Measurements from ENCODE around the gene UBR3. TPM values are rescaled to one million over a fixed set of nuclear protein-coding genes. Genes with fewer than 3 reads are reported as not detected.

Gene UBR3
- total and polyA plus RNA-seq, 2 experiments from 2014 or later, result 18.7 to 53.1 TPM

DNA sequence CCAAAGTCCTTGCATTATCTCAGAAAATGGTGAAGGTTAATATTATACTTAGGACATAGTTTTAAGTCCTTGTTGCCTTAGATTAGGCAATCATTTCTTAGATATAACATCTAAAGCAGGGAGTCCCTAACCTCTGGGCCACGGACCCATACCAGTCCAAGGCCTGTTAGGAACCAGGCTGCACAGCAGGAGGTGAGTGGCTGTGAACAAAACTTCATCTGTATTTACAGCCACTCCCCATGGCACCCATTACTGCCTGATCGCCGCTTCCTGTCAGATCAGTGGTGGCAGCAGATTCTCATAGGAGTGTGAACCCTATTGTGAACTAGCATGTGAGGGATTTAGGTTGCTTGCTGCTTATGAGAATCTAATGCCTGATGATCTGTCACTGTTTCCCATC is 264.2 kb downstream of the UBR3 start:
- Histone ChIP-seq H3K27ac (no peak overlapping the region), H3K36me3 (no peaks in the 10 kb centered on the region), H3K27me3 (no peaks in the 10 kb centered on the region), H3K4me3 (no peak overlapping the region), H3K4me1 (ENCODE audit: low read depth) (peaks cover 3% of the 10 kb centered on the region), H3K9me3 (ENCODE audit: low read depth) (no peaks in the 10 kb centered on the region)
- DNase-seq (ENCODE audit: low read depth in 1 of 2, low spot score in 1 of 2), result no peak
- no peak for TF ChIP-seq CTCF (IDR thresholded peaks at IDR 0.05; ENCODE audit: low read depth, low read length)

DNA sequence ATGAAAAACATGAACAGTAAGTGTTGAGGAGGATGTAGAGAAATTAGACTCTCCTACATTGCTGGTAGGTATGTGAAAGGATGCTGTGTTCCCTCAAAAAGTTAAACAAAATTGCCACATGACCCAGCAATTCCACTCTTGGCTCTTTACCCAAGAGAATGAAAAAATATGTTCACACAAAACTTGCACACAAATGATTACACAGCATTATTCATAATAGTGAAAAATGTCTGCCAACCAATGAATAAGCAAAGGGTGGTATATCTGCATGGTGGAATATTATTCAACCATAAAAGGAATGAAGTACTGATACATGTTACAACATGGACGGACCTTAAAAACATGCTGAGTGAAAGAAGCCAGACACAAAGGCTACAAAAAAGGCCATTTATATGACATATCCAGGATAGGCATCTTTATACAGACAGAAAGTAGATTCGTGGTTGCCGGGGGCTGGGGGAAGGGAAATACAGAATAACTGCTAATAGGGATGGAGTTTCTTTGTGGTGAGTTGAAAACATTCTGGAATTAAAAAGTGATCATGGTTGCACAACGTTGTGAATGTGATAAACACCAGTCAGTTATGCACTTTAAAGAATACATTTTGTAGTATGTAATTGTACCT is 265.3 kb downstream of the UBR3 start:
- Histone ChIP-seq H3K36me3 (no peaks in the 10 kb centered on the region), H3K4me1 (ENCODE audit: low read depth) (no peaks in the 10 kb centered on the region), H3K4me3 (no peak overlapping the region), H3K27me3 (no peaks in the 10 kb centered on the region), H3K9me3 (ENCODE audit: low read depth) (no peaks in the 10 kb centered on the region), H3K27ac (no peak overlapping the region)
- DNase-seq (ENCODE audit: low read depth in 1 of 2, low spot score in 1 of 2), result no peak
- no peak for TF ChIP-seq CTCF (IDR thresholded peaks at IDR 0.05; ENCODE audit: low read depth, low read length)

DNA sequence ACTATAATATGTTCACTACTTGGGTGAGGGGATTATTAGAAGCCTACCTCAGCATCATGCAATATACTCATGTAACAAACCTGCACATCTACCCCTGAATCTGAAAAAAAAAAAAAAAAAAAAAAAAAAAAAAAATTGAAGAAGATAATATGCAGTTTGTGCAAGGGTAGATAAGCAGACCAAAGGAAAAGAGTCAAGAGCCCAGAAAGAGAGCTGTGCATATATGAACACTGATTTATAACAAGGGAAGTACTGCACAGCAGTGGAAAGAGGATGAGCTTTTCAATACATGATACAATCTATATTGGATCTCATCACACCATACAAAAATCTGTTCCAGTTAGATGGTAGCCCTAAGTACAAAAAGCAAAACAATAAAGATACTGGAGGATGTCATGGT is 268.1 kb downstream of the UBR3 start:
- no peaks in the 10 kb centered on the region for H3K9me3 ChIP-seq (ENCODE audit: low read depth)
- no peak overlapping the region for H3K27ac ChIP-seq
- no peaks in the 10 kb centered on the region for H3K4me1 ChIP-seq (ENCODE audit: low read depth)
- no peak for TF ChIP-seq CTCF (IDR thresholded peaks at IDR 0.05; ENCODE audit: low read depth, low read length)
- no peak for DNase-seq (ENCODE audit: low read depth in 1 of 2, low spot score in 1 of 2)
- H3K27me3 ChIP-seq, result no peaks in the 10 kb centered on the region
- H3K36me3 ChIP-seq, result no peaks in the 10 kb centered on the region
- no peak overlapping the region for H3K4me3 ChIP-seq

GRCh38 chr2:170098626-170099312 is 271.5 kb downstream of the UBR3 start:
- Histone ChIP-seq H3K4me1 (ENCODE audit: low read depth) (no peaks in the 10 kb centered on the region), H3K27ac (no peak overlapping the region), H3K27me3 (no peaks in the 10 kb centered on the region), H3K9me3 (ENCODE audit: low read depth) (no peaks in the 10 kb centered on the region), H3K36me3 (no peaks in the 10 kb centered on the region), H3K4me3 (no peak overlapping the region)
- no peak for TF ChIP-seq CTCF (IDR thresholded peaks at IDR 0.05; ENCODE audit: low read depth, low read length)
- peak in 1 of 2 donors; percentile 28 for DNase-seq (ENCODE audit: low read depth in 1 of 2, low spot score in 1 of 2)

DNA sequence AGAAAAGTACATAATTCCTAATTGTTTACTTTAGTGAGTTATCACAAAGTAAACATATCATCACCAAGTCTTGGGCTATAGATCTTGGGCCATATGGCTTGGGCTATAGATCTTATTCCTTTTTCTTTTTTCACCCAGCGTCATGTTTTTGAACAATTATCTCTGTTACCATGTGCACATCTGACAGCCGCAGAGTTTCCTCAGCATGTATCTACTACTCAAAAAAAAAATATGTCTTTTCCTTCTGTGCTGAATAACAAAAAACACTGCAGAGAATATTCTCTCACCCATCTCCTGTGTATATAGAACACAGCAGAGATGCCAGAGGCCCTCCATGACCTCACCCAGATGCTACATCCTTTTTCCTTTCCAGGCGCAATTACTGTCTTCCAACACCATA is 274.5 kb downstream of the UBR3 start:
- DNase-seq (ENCODE audit: low read depth in 1 of 2, low spot score in 1 of 2), result no peak
- no peak overlapping the region for H3K27ac ChIP-seq
- no peak for TF ChIP-seq CTCF (IDR thresholded peaks at IDR 0.05; ENCODE audit: low read depth, low read length)
- H3K36me3 ChIP-seq, result no peaks in the 10 kb centered on the region
- H3K4me1 ChIP-seq (ENCODE audit: low read depth), result no peaks in the 10 kb centered on the region
- H3K4me3 ChIP-seq, result no peak overlapping the region
- no peaks in the 10 kb centered on the region for H3K9me3 ChIP-seq (ENCODE audit: low read depth)
- no peaks in the 10 kb centered on the region for H3K27me3 ChIP-seq

All from cardiac muscle cell (in vitro differentiated cells and primary cell).